Measurements from ENCODE around the gene FBXW9. TPM values are rescaled to one million over a fixed set of nuclear protein-coding genes. Genes with fewer than 3 reads are reported as not detected.

FBXW9 gene
- total RNA-seq, 2 experiments from 2014 or later = 11.0 to 11.5 TPM

DNA sequence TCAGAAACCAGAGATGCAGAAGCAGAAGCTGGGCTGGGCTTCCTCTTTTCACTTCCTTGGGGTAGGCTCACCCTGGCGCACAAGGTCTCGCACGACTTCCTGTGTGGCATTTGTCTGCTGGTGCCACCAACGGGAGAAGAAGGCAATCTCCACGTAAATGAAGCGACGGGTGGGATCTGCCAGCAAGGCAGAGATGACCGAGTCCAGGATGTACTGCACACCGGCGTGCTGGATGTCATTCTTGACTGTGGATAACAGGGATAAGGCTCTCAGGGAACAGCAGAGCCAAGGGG is 31.2 kb downstream of the FBXW9 start:
- H3K9me2 ChIP-seq (ENCODE audit: insufficient read depth, low read length) = no peaks in the 10 kb centered on the region
- POLR2A ChIA-PET = interaction anchor here (1.2 kb wide), 1 partner anchor 52 kb away, joined by 3 read pairs; no protein-coding TSS in a partner anchor
- TF ChIP-seq EZH2phosphoT487 (IDR thresholded peaks at IDR 0.05; ENCODE audit: borderline replicate concordance, low read depth, low read length) = no peak
- TF ChIP-seq, protein P1, sequence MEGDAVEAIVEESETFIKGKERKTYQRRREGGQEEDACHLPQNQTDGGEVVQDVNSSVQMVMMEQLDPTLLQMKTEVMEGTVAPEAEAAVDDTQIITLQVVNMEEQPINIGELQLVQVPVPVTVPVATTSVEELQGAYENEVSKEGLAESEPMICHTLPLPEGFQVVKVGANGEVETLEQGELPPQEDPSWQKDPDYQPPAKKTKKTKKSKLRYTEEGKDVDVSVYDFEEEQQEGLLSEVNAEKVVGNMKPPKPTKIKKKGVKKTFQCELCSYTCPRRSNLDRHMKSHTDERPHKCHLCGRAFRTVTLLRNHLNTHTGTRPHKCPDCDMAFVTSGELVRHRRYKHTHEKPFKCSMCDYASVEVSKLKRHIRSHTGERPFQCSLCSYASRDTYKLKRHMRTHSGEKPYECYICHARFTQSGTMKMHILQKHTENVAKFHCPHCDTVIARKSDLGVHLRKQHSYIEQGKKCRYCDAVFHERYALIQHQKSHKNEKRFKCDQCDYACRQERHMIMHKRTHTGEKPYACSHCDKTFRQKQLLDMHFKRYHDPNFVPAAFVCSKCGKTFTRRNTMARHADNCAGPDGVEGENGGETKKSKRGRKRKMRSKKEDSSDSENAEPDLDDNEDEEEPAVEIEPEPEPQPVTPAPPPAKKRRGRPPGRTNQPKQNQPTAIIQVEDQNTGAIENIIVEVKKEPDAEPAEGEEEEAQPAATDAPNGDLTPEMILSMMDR (conservative IDR thresholded peaks at IDR 0.05; ENCODE audit: low read length) = peak; percentile 31; the same call in 1 of the 2 replicates
- peaks cover 23% of the 10 kb centered on the region; the same call in 1 of the 2 replicates for H3K79me2 ChIP-seq (ENCODE audit: insufficient read depth, low read depth, low read length)
- BruUV-seq (replicated peaks) = no TSS peak
- H3K4me2 ChIP-seq (ENCODE audit: low read length) = peak overlapping the region; percentile 90
- H3K9me3 ChIP-seq (ENCODE audit: low read length) = no peaks in the 10 kb centered on the region
- peaks cover 39% of the 10 kb centered on the region for H3K36me3 ChIP-seq (ENCODE audit: insufficient read depth, low read length)
- H2AFZ ChIP-seq (ENCODE audit: low read length) = peak overlapping the region; percentile 49; the same call in 1 of the 2 replicates
- peak overlapping the region; percentile 71 for H3K27ac ChIP-seq (ENCODE audit: low read depth, low read length, poor library complexity, severe bottlenecking)
- intact Hi-C loops (cut with micrococcal nuclease; ENCODE audit: unreplicated experiment) = loop anchor here (1.0 to 2.0 kb wide), 2 partner anchors 54 to 101 kb away; partner anchors contain the start of genes ZNF490 and ZNF791
- H3K4me3 ChIP-seq (ENCODE audit: low read depth, low read length, poor library complexity, severe bottlenecking) = peak overlapping the region; percentile 85
- H3K4me1 ChIP-seq (ENCODE audit: insufficient read depth, low read length, poor library complexity, severe bottlenecking) = peaks cover 37% of the 10 kb centered on the region
- no peaks in the 10 kb centered on the region for H4K20me1 ChIP-seq (ENCODE audit: insufficient read depth, low read length)
- CTCF ChIA-PET (ENCODE audit: unreplicated experiment) = no interaction called here
- peak; percentile 92 for DNase-seq (ENCODE audit: low spot score)

DNA sequence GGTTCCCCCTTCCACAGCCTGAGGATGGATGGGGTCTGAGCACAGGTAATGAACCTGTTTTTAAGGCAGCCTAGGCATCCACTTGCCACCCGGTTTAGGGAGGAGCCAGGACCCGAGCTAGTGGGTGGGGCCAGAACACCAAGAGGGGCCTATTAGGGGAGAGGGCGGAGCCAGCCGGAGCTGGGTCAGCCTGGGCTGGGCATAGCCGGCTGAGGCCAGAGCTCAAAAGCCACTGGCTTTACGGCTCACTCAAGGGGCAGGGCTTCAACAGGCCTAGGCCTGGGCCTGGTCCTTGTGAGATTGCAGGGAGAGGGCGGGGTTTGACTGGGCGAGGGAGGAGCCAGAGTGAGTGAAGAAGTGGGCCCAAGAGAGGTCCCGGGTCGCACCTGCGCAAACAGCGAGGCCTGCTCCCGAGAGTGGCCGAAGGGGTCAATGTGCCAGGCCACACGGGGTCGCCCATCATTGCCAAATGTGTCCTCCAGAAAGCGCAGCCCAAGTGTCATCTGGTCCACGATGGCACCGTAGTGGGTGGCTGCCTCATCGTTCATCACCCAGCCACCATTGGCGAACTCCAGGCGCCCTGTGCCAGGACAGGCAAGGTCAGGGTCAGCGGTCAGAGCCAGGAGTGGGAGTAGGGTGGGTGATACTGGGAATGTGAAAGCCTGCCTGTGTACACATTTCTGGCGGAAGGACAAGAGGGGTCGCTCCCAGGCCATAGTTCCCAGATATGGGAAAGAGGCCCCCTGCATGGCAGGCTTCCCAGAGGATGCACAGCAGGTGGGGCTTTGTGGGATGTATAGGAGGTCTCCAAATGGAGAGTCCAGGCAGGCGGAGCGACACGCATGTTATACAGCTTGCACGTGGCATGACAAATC is 31.8 kb downstream of the FBXW9 start:
- no peaks in the 10 kb centered on the region for H3K9me3 ChIP-seq (ENCODE audit: low read length)
- H3K4me2 ChIP-seq (ENCODE audit: low read length) = peak overlapping the region; percentile 90
- H3K4me1 ChIP-seq (ENCODE audit: insufficient read depth, low read length, poor library complexity, severe bottlenecking) = peaks cover 36% of the 10 kb centered on the region
- H3K27ac ChIP-seq (ENCODE audit: low read depth, low read length, poor library complexity, severe bottlenecking) = peak overlapping the region; percentile 71
- intact Hi-C loops (cut with micrococcal nuclease; ENCODE audit: unreplicated experiment) = loop anchor here (1.0 to 2.0 kb wide), 2 partner anchors 54 to 100 kb away; partner anchors contain the start of genes ZNF490 and ZNF791
- no TSS peak for BruUV-seq (replicated peaks)
- H3K9me2 ChIP-seq (ENCODE audit: insufficient read depth, low read length) = no peaks in the 10 kb centered on the region
- H3K4me3 ChIP-seq (ENCODE audit: low read depth, low read length, poor library complexity, severe bottlenecking) = peak overlapping the region; percentile 85
- ChIA-PET CTCF (ENCODE audit: unreplicated experiment) (no interaction called here), POLR2A (no interaction called here)
- TF ChIP-seq, protein P1 (conservative IDR thresholded peaks at IDR 0.05; ENCODE audit: low read length) = no peak
- TF ChIP-seq EZH2phosphoT487 (IDR thresholded peaks at IDR 0.05; ENCODE audit: borderline replicate concordance, low read depth, low read length) = no peak
- DNase-seq (ENCODE audit: low spot score) = peak; percentile 51
- H3K36me3 ChIP-seq (ENCODE audit: insufficient read depth, low read length) = peaks cover 43% of the 10 kb centered on the region
- peaks cover 17% of the 10 kb centered on the region; the same call in 1 of the 2 replicates for H3K79me2 ChIP-seq (ENCODE audit: insufficient read depth, low read depth, low read length)
- H4K20me1 ChIP-seq (ENCODE audit: insufficient read depth, low read length) = no peaks in the 10 kb centered on the region
- peak overlapping the region; percentile 49; the same call in 1 of the 2 replicates for H2AFZ ChIP-seq (ENCODE audit: low read length)

DNA sequence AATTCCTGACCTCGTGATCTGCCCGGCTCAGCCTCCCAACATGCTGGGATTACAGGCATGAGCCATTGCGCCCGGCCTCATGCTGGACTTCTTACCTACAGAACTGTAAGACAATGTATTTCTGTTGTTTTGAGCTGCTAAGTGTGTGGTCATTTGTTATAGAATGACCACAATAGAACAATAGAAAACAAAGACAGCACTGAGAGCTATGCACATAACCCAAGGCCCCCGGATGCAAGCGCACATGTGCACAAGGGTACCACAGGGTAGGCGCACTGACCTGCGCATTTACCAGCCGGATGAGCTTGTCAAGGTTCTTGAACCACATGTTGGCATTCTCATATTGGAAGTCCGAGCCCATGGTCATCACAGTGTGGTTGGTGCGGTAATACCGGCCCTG is 35.5 kb downstream of the FBXW9 start:
- Histone ChIP-seq H3K36me3 (ENCODE audit: insufficient read depth, low read length) (peaks cover 69% of the 10 kb centered on the region), H3K4me3 (ENCODE audit: low read depth, low read length, poor library complexity, severe bottlenecking) (no peak overlapping the region), H3K4me2 (ENCODE audit: low read length) (no peak overlapping the region), H3K27ac (ENCODE audit: low read depth, low read length, poor library complexity, severe bottlenecking) (no peak overlapping the region), H3K79me2 (ENCODE audit: insufficient read depth, low read depth, low read length) (peaks cover 3% of the 10 kb centered on the region; the same call in 1 of the 2 replicates), H2AFZ (ENCODE audit: low read length) (no peak overlapping the region), H4K20me1 (ENCODE audit: insufficient read depth, low read length) (no peaks in the 10 kb centered on the region), H3K9me3 (ENCODE audit: low read length) (no peaks in the 10 kb centered on the region), H3K9me2 (ENCODE audit: insufficient read depth, low read length) (no peaks in the 10 kb centered on the region), H3K4me1 (ENCODE audit: insufficient read depth, low read length, poor library complexity, severe bottlenecking) (peaks cover 18% of the 10 kb centered on the region)
- CTCF ChIA-PET (ENCODE audit: unreplicated experiment) = interaction anchor here (0.6 kb wide), 1 partner anchor 102 kb away, joined by 3 read pairs; no protein-coding TSS in a partner anchor
- POLR2A ChIA-PET = no interaction called here
- intact Hi-C loops (cut with micrococcal nuclease; ENCODE audit: unreplicated experiment) = no loop called here
- TF ChIP-seq EZH2phosphoT487 (IDR thresholded peaks at IDR 0.05; ENCODE audit: borderline replicate concordance, low read depth, low read length) = no peak
- TF ChIP-seq, protein P1 (conservative IDR thresholded peaks at IDR 0.05; ENCODE audit: low read length) = no peak
- no TSS peak for BruUV-seq (replicated peaks)
- no peak for DNase-seq (ENCODE audit: low spot score)

Data from OCI-LY7 (cell line).